SH-SY5Y (cell line): ENCODE data around the gene RHEX.
"Not testable (repeated sequence)": the region's sequence is repeated elsewhere in the genome, so short reads cannot be mapped to it uniquely, and the experiment has no call there.

Experiments
- GATA2 ChIP-seq: IDR thresholded peaks from 2 replicates; pipeline ENCODE4 v1.6.1; 2011; ENCODE audit warnings: mild to moderate bottlenecking, low read depth, low read length
- GATA3 ChIP-seq: IDR thresholded peaks from 2 replicates; pipeline ENCODE4 v1.6.1; 2011; ENCODE audit warnings: low read depth, mild to moderate bottlenecking, low read length, moderate library complexity

RHEX gene, protein sequence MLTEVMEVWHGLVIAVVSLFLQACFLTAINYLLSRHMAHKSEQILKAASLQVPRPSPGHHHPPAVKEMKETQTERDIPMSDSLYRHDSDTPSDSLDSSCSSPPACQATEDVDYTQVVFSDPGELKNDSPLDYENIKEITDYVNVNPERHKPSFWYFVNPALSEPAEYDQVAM

DNA sequence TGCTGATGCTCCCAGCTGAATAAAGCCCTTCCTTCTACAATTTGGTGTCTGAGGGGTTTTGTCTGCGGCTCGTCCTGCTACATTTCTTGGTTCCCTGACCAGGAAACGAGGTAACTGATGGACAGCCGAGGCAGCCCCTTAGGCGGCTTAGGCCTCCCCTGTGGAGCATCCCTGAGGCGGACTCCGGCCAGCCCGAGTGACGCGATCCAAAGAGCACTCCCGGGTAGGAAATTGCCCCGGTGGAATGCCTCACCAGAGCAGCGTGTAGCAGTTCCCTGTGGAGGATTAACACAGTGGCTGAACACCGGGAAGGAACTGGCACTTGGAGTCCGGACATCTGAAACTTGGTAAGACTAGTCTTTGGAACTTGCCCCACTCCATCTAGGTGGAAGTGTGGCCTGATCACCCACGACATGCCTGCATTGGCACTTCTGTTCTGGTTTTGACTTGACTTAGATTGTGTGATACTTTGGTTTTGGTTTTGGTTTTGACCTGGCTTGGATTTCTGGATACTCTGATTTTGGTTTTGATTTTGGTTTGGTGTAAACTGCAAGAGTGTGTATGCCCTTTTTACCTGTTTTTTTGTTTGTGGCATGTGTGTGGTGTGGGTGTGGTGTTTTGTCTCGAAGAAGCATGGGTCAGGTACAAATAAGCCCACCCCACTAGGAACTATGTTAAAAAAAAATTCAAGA lies at the start of gene RHEX:
TSS of gene RHEX (plus strand) at position 255 of the 692 bp plus-strand sequence. CDS start 44,656 bp downstream, outside the sequence.
- not testable (repeated sequence) for TF ChIP-seq GATA2, GATA3

GRCh38 chr1:206003854-206004800 lies 48.8 kb upstream of the RHEX start:
- TF ChIP-seq GATA3 (no peak), GATA2 (no peak)

- TF ChIP-seq GATA2 (no peak), GATA3 (no peak)
Observed at GRCh38 chr1:206004826-206005225, 48.1 kb upstream of the RHEX start.

DNA sequence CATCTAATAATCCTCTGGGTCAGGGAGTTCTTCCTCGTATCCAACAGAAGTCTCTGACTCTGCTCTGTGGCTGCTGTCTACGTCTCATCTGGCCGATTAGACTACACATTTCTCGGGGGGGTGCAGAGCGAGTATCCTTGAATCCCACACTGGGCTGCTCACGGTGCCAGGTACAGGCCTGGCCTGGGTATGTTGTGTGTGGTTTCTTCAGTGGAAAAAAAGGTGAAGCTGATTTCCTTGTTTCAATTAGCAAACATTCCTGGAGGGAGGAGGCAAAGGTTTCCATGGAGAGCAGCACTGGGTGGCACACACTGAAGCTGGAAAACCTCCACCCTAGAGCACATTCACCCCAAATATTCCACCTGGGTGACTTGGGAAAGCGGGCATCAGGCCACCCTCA lies 47.7 kb upstream of the RHEX start:
- TF ChIP-seq GATA3 = no peak
- no peak for TF ChIP-seq GATA2

GRCh38 chr1:206005778-206006180 lies 47.2 kb upstream of the RHEX start:
- TF ChIP-seq GATA2 (no peak), GATA3 (no peak)

- no peak for TF ChIP-seq GATA3
Observed at GRCh38 chr1:206006946-206007345, 46.0 kb upstream of the RHEX start.

DNA sequence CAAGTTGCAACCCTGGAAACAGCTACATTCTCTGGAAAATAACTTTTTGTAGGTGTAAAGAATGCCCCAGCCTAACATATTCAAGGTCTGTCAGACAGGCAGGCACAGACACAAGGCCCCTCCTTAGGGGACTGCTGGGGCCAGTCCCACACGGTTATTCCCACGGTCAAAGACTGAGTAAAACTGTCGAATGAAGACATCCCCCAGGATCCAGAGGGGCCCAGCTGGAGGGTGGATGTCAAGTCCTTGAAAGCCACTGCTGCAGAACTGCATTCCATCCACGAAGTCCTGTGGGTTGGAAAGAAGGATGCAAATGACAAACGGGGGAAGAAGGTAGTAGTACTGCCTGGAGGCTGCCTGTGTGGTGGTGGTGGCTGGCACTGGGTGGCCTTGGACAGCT lies 42.9 kb upstream of the RHEX start:
- TF ChIP-seq GATA3 = no peak
- no peak for TF ChIP-seq GATA2

DNA sequence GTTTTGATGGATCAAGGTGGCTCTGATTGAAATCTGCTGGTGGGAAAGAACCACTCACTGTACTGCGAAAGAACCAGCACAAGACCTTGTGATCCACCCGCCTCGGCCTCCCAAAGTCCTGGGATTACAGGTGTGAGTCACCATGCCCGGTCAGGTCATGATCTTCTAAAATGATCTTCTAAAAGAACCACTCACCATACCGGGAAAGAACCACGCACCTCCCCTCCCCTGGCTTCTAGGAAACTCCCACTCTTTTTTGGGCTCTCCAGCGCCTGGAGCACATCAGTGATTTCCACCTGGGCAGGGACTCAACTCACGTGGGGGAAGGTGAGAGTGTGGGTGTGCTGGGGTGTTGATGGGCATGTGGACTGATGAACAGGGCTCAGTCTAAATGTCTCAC lies 41.9 kb upstream of the RHEX start:
- TF ChIP-seq GATA3 (no peak), GATA2 (no peak)

DNA sequence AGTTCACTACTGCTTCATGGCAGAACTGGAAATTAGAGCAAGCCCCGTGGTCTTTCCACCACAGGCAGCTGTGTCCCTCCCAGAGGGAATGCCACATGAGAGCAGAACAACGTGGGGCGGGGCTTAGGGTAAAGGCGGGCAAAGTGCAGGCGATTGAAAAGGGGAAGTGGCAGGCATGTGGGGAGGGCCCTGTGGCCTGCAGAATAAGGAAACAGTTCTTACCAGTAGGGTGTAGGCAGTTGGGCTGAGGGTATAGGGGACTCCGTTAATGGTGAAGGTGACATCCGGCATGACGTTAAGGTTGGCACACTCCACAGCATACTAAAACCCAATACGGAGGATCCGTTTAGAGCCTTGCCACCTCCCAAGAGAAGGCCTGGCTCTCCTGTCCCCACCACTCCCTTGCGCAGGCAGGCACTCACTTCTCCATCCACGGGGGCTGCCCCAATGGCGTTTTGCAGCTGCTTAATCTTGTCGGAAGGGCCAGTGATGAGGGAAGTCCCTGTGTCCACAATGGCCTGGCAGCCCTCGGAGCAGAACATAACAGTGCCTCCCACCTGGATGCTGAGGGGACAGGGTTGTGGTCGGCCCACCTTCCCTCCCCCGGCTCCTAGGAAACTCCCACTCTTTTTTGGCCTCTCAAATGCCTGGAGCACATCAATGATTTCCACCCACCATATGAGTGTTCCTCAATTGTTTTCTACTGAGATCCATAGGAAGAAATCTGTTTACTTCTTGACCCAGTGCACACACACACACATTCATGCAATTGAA lies 40.7 kb upstream of the RHEX start:
- TF ChIP-seq GATA2 (no peak), GATA3 (no peak)

GRCh38 chr1:206013026-206013795 lies 39.8 kb upstream of the RHEX start:
- TF ChIP-seq GATA3 = no peak
- no peak for TF ChIP-seq GATA2

DNA sequence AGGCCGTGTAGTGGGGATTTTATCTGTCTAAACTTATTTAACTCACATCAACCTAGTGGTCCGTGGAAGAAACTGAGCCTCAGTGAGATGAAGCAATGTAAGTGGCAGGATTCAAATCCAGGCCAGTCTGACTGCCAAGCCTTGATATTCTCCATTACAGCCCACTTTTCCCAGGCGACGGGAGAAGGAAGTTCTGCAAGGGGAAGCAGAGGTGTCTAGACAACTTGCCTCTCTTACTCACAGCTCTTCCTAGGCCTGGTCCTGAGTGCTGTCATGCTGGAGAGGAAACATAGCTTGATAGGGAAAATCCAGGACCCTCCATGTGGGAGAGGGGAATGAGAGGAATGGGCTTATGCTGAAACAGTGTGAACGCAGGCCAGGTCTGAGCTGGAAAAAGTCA lies 38.4 kb upstream of the RHEX start:
- TF ChIP-seq GATA2 = no peak
- no peak for TF ChIP-seq GATA3

GRCh38 chr1:206015071-206015470 lies 37.9 kb upstream of the RHEX start:
- no peak for TF ChIP-seq GATA2
- TF ChIP-seq GATA3 = no peak

DNA sequence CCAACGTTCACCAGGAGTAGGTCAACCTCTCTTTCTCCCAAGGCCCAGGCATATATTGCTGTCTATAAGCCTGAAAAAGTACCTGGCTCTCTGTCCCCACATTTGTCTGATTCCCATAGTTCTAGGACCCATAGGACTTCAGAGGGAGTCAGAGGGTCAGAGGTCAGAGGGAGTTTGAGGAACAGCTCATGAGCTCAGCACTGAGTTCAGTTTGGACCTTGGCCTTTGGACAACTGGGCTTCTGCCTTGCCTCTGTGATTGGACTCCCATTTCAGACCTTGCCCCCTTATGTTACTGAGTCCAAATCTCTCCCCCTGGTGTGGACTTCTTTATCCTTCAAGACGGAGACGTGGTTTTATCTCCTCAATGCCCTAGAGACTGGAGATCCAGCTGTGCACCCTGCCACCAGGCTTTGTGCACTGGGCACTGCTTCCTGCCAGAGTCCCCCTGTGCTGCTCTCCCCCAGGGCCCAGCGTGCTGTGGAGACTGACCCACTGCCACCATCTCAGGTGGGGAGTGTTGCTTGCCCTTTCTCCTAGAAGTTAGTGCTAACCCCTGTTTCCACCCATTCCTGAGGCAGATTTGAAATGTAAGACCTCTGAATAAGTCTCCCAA lies 32.5 kb upstream of the RHEX start:
- TF ChIP-seq GATA3 = no peak
